GM19467 (cell line): Measurements from ENCODE around the gene METTL23.
"Not testable (repeated sequence)": the region's sequence is repeated elsewhere in the genome, so short reads cannot be mapped to it uniquely, and the experiment has no call there.

Experiments
- ATAC-seq: cut with Tn5 transposase; IDR thresholded peaks from one replicate; pipeline ENCODE4 v1.9.1; 2021; ENCODE audit warnings: mild to moderate bottlenecking, moderate library complexity; ENCODE audit not compliant: unreplicated experiment

METTL23 gene

GRCh38 chr17:76710863-76711611, 15.6 kb upstream of the METTL23 start, which contains the start of gene MXRA7:
Gene MXRA7 (minus strand): TSS chr17:76710965. CDS start chr17:76710946, 19 bp downstream.
- no peak for ATAC-seq

- ATAC-seq: not testable (repeated sequence)
Measured at GRCh38 chr17:76712321-76712720, 14.3 kb upstream of the METTL23 start.

- ATAC-seq: no peak
Measured at GRCh38 chr17:76713765-76714164, 12.9 kb upstream of the METTL23 start.

- no peak for ATAC-seq
Measured at GRCh38 chr17:76714336-76714735, 12.3 kb upstream of the METTL23 start.

GRCh38 chr17:76714822-76715495, 11.7 kb upstream of the METTL23 start:
- ATAC-seq: no peak

- ATAC-seq: no peak
Measured at GRCh38 chr17:76715496-76715830, 11.2 kb upstream of the METTL23 start.

GRCh38 chr17:76716146-76716838, 10.3 kb upstream of the METTL23 start:
- no peak for ATAC-seq

- ATAC-seq: no peak
Measured at GRCh38 chr17:76716839-76717215, 9.8 kb upstream of the METTL23 start.

- no peak for ATAC-seq
Measured at GRCh38 chr17:76718516-76718915, 8.1 kb upstream of the METTL23 start.

GRCh38 chr17:76720211-76720610, 6.4 kb upstream of the METTL23 start:
- no peak for ATAC-seq

GRCh38 chr17:76720941-76721340, 5.7 kb upstream of the METTL23 start:
- no peak for ATAC-seq

- ATAC-seq: no peak
Measured at GRCh38 chr17:76721463-76721862, 5.2 kb upstream of the METTL23 start.

- ATAC-seq: no peak
Measured at GRCh38 chr17:76722279-76722678, 4.4 kb upstream of the METTL23 start.

GRCh38 chr17:76722977-76723376, 3.7 kb upstream of the METTL23 start:
- not testable (repeated sequence) for ATAC-seq

- no peak for ATAC-seq
Measured at GRCh38 chr17:76723812-76724211, 2.8 kb upstream of the METTL23 start.

GRCh38 chr17:76725580-76726230, 934 bp upstream of the METTL23 start:
- ATAC-seq: peak; percentile 9

GRCh38 chr17:76726231-76726775, 336 bp upstream of the METTL23 start, which contains the start of gene JMJD6:
Gene JMJD6 (minus strand): TSS chr17:76726606. CDS start chr17:76726475, 131 bp downstream.
- peak; percentile 60 for ATAC-seq

GRCh38 chr17:76727745-76728456, 1.3 kb downstream of the METTL23 start:
- no peak for ATAC-seq

GRCh38 chr17:76731800-76732733, 5.4 kb downstream of the METTL23 start:
- ATAC-seq: not testable (repeated sequence)
